ENCODE results near the gene P2RY2.

The P2RY2 gene

DNA sequence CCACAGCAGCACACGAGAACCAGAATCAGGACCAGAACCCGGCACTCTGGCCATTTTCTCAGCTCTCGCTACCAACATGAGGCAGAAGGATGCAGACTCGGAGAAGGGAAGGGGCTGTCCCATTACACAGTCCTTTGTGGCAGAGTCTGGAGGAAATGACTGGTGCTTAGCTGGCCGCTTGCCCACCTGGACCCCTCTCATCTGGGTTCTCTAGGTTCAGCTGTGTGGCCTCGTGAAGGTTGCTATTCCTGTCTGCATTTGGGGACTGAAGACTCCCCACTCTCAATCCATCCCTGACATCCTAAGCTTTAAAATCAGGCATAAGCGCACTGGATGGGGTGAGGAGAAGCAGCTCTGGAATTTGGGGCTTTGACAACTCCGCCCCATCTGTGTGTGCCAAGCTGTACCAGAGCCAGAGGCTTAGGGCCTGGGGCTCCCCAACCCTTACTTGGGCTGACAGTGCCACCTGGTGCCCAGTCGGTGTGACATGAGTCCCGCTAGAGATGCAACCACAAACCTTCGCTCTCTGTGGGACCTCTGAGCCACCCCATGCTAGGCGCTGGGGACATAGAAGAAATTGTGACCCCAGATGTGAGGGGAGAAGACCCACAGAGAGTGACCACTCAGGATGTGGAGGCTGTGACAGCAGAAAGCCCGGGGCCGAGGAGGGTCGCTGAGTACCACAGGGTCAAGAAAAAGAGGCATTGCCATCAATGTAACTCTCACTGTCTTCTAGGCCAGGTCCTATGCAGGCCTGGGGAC lies 40.1 kb upstream of the P2RY2 start:
- no peak for TF ChIP-seq ARNTL (CRISPR knock-in tag; IDR thresholded peaks at IDR 0.05; ENCODE audit: borderline replicate concordance, low read depth)
- no peak for TF ChIP-seq ZNF8 (CRISPR knock-in tag; IDR thresholded peaks at IDR 0.05)
- TF ChIP-seq TOX (CRISPR knock-in tag; IDR thresholded peaks at IDR 0.05; ENCODE audit: borderline replicate concordance), result no peak
- TF ChIP-seq, protein P1, sequence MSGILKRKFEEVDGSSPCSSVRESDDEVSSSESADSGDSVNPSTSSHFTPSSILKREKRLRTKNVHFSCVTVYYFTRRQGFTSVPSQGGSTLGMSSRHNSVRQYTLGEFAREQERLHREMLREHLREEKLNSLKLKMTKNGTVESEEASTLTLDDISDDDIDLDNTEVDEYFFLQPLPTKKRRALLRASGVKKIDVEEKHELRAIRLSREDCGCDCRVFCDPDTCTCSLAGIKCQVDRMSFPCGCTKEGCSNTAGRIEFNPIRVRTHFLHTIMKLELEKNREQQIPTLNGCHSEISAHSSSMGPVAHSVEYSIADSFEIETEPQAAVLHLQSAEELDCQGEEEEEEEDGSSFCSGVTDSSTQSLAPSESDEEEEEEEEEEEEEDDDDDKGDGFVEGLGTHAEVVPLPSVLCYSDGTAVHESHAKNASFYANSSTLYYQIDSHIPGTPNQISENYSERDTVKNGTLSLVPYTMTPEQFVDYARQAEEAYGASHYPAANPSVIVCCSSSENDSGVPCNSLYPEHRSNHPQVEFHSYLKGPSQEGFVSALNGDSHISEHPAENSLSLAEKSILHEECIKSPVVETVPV (CRISPR knock-in tag; IDR thresholded peaks at IDR 0.05), result no peak
- TF ChIP-seq RARB (CRISPR knock-in tag; IDR thresholded peaks at IDR 0.05), result no peak
- TF ChIP-seq ZC3H10 (CRISPR knock-in tag; IDR thresholded peaks at IDR 0.05), result no peak
- TF ChIP-seq ZNF70 (CRISPR knock-in tag; IDR thresholded peaks at IDR 0.05), result no peak
- no peak for TF ChIP-seq ZFP30 (CRISPR knock-in tag; IDR thresholded peaks at IDR 0.05)
- no peak for TF ChIP-seq ZNF565 (CRISPR knock-in tag; conservative IDR thresholded peaks at IDR 0.05; ENCODE audit: low read depth)
- TF ChIP-seq GLIS3 (CRISPR knock-in tag; IDR thresholded peaks at IDR 0.05), result no peak
- no peak for TF ChIP-seq POU6F1 (CRISPR knock-in tag; IDR thresholded peaks at IDR 0.05; ENCODE audit: borderline replicate concordance, low read depth)
- no peak for TF ChIP-seq PATZ1 (CRISPR knock-in tag; IDR thresholded peaks at IDR 0.05; ENCODE audit: borderline replicate concordance)
- TF ChIP-seq SNAI2 (CRISPR knock-in tag; IDR thresholded peaks at IDR 0.05), result no peak
- peak; percentile 98 for ATAC-seq

DNA sequence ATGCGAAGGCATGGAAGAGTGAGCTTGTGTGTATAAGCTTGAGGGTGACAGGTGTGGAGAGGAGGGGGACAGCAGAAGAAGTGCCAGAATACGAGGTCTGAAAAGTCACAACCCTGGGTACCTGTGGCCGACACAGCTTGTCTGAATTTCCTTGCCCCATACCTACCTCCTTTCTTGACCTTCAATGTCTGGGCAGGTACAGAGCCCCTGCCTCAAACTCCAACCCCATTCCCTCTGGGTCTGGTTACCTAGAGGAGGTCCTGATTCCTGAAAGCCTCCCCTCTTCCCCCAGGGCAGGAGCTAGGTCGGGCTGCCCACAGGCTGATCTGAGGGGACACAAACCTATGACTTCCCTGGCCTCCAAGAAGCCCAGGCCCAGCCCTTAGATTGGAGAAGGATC lies 39.4 kb upstream of the P2RY2 start:
- TF ChIP-seq BACH2 (CRISPR knock-in tag; IDR thresholded peaks at IDR 0.05; ENCODE audit: borderline replicate concordance) (no peak), ZNF565 (CRISPR knock-in tag; conservative IDR thresholded peaks at IDR 0.05; ENCODE audit: low read depth) (no peak), CSDC2 (CRISPR knock-in tag; IDR thresholded peaks at IDR 0.05) (no peak), TOX (CRISPR knock-in tag; IDR thresholded peaks at IDR 0.05; ENCODE audit: borderline replicate concordance) (no peak), RARB (CRISPR knock-in tag; IDR thresholded peaks at IDR 0.05) (no peak), ZNF70 (CRISPR knock-in tag; IDR thresholded peaks at IDR 0.05) (no peak), OSR1 (CRISPR knock-in tag; IDR thresholded peaks at IDR 0.05) (no peak), ZNF8 (CRISPR knock-in tag; IDR thresholded peaks at IDR 0.05) (no peak), ISL1 (CRISPR knock-in tag; IDR thresholded peaks at IDR 0.05) (no peak), SNAI2 (CRISPR knock-in tag; IDR thresholded peaks at IDR 0.05) (no peak), TCF4 (CRISPR knock-in tag; IDR thresholded peaks at IDR 0.05; ENCODE audit: borderline replicate concordance) (no peak)
- TF ChIP-seq, protein P2, sequence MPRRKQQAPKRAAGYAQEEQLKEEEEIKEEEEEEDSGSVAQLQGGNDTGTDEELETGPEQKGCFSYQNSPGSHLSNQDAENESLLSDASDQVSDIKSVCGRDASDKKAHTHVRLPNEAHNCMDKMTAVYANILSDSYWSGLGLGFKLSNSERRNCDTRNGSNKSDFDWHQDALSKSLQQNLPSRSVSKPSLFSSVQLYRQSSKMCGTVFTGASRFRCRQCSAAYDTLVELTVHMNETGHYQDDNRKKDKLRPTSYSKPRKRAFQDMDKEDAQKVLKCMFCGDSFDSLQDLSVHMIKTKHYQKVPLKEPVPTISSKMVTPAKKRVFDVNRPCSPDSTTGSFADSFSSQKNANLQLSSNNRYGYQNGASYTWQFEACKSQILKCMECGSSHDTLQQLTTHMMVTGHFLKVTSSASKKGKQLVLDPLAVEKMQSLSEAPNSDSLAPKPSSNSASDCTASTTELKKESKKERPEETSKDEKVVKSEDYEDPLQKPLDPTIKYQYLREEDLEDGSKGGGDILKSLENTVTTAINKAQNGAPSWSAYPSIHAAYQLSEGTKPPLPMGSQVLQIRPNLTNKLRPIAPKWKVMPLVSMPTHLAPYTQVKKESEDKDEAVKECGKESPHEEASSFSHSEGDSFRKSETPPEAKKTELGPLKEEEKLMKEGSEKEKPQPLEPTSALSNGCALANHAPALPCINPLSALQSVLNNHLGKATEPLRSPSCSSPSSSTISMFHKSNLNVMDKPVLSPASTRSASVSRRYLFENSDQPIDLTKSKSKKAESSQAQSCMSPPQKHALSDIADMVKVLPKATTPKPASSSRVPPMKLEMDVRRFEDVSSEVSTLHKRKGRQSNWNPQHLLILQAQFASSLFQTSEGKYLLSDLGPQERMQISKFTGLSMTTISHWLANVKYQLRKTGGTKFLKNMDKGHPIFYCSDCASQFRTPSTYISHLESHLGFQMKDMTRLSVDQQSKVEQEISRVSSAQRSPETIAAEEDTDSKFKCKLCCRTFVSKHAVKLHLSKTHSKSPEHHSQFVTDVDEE (CRISPR knock-in tag; IDR thresholded peaks at IDR 0.05), result no peak
- TF ChIP-seq, protein P1 (CRISPR knock-in tag; IDR thresholded peaks at IDR 0.05), result no peak
- ATAC-seq, result no peak

GRCh38 chr11:73182824-73183321 lies 35.2 kb upstream of the P2RY2 start:
- ATAC-seq, result no peak
- TF ChIP-seq ZC3H10 (CRISPR knock-in tag; IDR thresholded peaks at IDR 0.05), result no peak
- no peak for TF ChIP-seq OSR1 (CRISPR knock-in tag; IDR thresholded peaks at IDR 0.05)
- TF ChIP-seq BACH2 (CRISPR knock-in tag; IDR thresholded peaks at IDR 0.05; ENCODE audit: borderline replicate concordance), result no peak
- no peak for TF ChIP-seq ZFP3 (CRISPR knock-in tag; IDR thresholded peaks at IDR 0.05)
- TF ChIP-seq, protein P2 (CRISPR knock-in tag; IDR thresholded peaks at IDR 0.05), result no peak
- TF ChIP-seq SNAI2 (CRISPR knock-in tag; IDR thresholded peaks at IDR 0.05), result no peak
- no peak for TF ChIP-seq POU6F1 (CRISPR knock-in tag; IDR thresholded peaks at IDR 0.05; ENCODE audit: borderline replicate concordance, low read depth)
- no peak for TF ChIP-seq ESRRG (CRISPR knock-in tag; IDR thresholded peaks at IDR 0.05)
- TF ChIP-seq ZNF565 (CRISPR knock-in tag; conservative IDR thresholded peaks at IDR 0.05; ENCODE audit: low read depth), result no peak
